ENCODE results near the gene NDUFA8. TPM values are rescaled to one million over a fixed set of nuclear protein-coding genes. Genes with fewer than 3 reads are reported as not detected.
A peak's percentile ranks its signal among the peaks of the same experiment; 100 is the strongest.

Gene NDUFA8
- 100 to 1,000 TPM in 1 of 8 experiments, 10 to 100 TPM in 7; 40.9 to 119 (median 64.1) TPM for total RNA-seq

- Histone ChIP-seq H3K4me1 (replicated peaks in 1 of 2) (peaks cover 0 to 2% of the 10 kb centered on the region in 2 donors), H3K4me3 (peak within 1 kb of the TSS; percentile 62 to 89 (median 75)), H3K27ac (peak within 1 kb of the TSS; percentile 47 to 61)
- 0 to 20% (median 3%) methylated on average over 3 to 30 of the region's 56 CpGs; no CpG with 5 or more reads in 2 of the 10 experiments for WGBS, 10 experiments
- in situ Hi-C loops (cut with MboI; ENCODE audit: low pct_unique_long_range_greater_than_20kb in 2 of 9, low sequenced_read_pairs in 9 of 9, unreplicated experiment in 9 of 9), result no loop called here
- ATAC-seq (replicated peaks in 6 of 8), result peak; percentile 90 to 99 (median 97)
Measured at GRCh38 chr9:122159026-122159924, at the start of gene NDUFA8, which contains the start of gene MORN5. Gene NDUFA8, minus strand, starts transcription at chr9:122159779. Its CDS starts 102 bp downstream, at chr9:122159677. Gene MORN5, plus strand, starts transcription at chr9:122159908. Its CDS starts 65 bp downstream, at chr9:122159973.

GRCh38 chr9:122207096-122207495 lies 47.5 kb upstream of the NDUFA8 start:
- Histone ChIP-seq H3K4me3 (no peak overlapping the region), H3K4me1 (replicated peaks in 1 of 2) (peaks cover 9 to 16% of the 10 kb centered on the region in 2 donors), H3K27ac (no peak overlapping the region)
- ATAC-seq (replicated peaks in 6 of 8), result peak in 5 of 8 experiments; percentile 61 to 92 (median 69)
- in situ Hi-C loops (cut with MboI; ENCODE audit: low pct_unique_long_range_greater_than_20kb in 2 of 9, low sequenced_read_pairs in 9 of 9, unreplicated experiment in 9 of 9), result no loop called here
- 20 to 100% (median 67%) methylated on average over 1 to 6 of the region's 9 CpGs; no CpG with 5 or more reads in 6 of the 10 experiments for WGBS, 10 experiments

DNA sequence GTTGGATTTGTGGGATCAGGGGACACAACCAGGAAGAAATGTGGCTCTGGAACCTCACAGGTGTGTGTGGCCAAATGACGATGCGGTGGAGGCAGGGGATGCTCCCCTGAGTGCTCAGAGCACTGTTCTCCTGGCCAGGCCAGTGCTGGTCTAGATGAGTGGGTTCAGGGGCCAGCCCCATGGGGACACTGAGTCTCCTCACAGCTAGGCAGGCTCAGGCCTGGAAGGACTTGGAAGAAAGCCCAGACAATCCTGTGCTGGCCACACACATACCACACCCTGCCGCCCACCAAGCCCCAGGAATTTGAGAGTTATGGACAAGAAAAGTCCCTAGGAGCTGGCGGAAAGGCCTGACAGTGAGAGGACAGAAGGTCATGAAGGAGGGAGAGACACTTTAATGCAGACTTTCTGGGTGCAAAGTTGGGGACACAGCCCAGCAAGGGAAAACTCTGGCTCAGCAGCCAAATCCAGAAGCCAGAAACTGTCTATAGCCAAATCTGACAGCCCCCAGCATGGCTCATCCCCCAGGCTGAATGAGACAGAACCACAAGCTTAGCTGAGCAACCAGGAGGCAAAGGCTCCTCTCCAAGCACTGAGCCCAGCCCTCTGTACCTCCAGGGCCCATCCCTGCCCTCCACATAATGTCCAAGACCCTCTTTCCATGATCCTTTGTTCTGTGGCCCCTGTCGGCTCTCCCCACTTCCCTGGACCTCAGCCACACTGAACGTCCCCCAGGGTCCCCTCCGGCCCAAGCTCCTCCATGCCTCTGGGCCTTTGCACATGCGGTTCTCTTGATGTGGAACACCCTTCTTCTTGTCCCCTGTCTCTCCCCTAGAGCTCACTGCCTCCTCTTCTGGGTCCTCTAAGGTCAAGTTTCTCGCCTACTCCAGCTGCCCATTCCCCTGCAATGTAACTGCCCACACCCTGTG lies 46.8 kb upstream of the NDUFA8 start:
- 63 to 100% (median 88%) methylated on average over 1 to 5 of the region's 9 CpGs; no CpG with 5 or more reads in 4 of the 10 experiments for WGBS, 10 experiments
- in situ Hi-C loops (cut with MboI; ENCODE audit: low pct_unique_long_range_greater_than_20kb in 2 of 9, low sequenced_read_pairs in 9 of 9, unreplicated experiment in 9 of 9), result no loop called here
- peak in 3 of 8 experiments; percentile 78 to 83 (median 78) for ATAC-seq (replicated peaks in 6 of 8)
- Histone ChIP-seq H3K27ac (no peak overlapping the region), H3K4me3 (no peak overlapping the region), H3K4me1 (replicated peaks in 1 of 2) (peaks cover 9 to 16% of the 10 kb centered on the region in 2 donors)

GRCh38 chr9:122205176-122205575 lies 45.6 kb upstream of the NDUFA8 start:
- in situ Hi-C loops (cut with MboI; ENCODE audit: low pct_unique_long_range_greater_than_20kb in 2 of 9, low sequenced_read_pairs in 9 of 9, unreplicated experiment in 9 of 9), result no loop called here
- Histone ChIP-seq H3K27ac (no peak overlapping the region), H3K4me1 (replicated peaks in 1 of 2) (peaks cover 9 to 16% of the 10 kb centered on the region in 2 donors), H3K4me3 (no peak overlapping the region)
- ATAC-seq (replicated peaks in 6 of 8), result no peak
- 60 to 100% (median 94%) methylated on average over 1 to 5 of the region's 8 CpGs; no CpG with 5 or more reads in 7 of the 10 experiments for WGBS, 10 experiments

DNA sequence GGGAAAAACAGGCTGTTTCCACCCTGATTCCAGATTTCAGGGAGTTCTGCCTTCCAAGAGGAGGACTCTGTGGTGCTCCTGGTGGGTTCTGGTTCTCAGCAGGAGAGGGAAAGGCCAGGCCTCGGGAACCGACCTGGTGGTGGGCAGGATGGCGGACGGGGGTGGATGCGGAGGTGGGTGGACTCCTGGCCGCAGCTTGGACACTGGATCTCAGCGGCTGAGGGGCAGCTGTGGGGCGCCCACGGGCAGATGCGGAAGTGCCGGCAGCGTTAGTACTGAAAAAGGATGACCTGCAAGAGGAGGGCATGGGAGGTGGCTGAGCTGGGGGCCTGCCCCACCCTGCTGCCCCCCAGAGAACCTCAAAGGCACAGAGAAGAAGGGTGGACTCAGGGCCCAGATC lies 44.9 kb upstream of the NDUFA8 start:
- Histone ChIP-seq H3K4me3 (no peak overlapping the region), H3K27ac (no peak overlapping the region), H3K4me1 (replicated peaks in 1 of 2) (peaks cover 9 to 16% of the 10 kb centered on the region in 2 donors)
- WGBS, 10 experiments, result 56 to 100% (median 81%) methylated on average over 1 to 9 of the region's 12 CpGs; no CpG with 5 or more reads in 6 of the 10 experiments
- in situ Hi-C loops (cut with MboI; ENCODE audit: low pct_unique_long_range_greater_than_20kb in 2 of 9, low sequenced_read_pairs in 9 of 9, unreplicated experiment in 9 of 9), result no loop called here
- peak in 1 of 8 experiments; percentile 31 for ATAC-seq (replicated peaks in 6 of 8)

DNA sequence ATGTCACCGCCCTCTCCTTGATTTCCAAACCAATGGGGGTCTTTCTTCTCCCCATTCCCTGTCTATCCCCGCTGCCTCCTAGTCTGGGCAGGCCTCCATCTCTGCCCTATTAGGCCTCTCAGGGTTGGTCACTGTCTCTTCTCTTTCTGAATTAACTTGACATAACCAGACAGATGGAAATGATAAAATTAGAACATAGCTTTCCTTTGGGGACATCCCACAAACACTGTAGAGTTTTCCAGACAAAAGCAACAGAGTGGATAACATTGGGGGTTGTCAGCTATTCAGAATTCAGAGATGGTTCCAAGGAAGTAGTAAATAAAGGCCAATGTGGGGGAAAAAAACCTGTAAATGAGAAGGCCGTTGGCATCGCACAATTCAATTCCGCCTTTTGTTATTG lies 44.5 kb upstream of the NDUFA8 start:
- WGBS, 10 experiments, result 36 to 100% (median 69%) methylated on average over 1 to 5 of the region's 5 CpGs; no CpG with 5 or more reads in 2 of the 10 experiments
- H3K4me1 ChIP-seq (replicated peaks in 1 of 2), result peaks cover 9 to 16% of the 10 kb centered on the region in 2 donors
- no peak overlapping the region for H3K27ac ChIP-seq
- peak in 1 of 8 experiments; percentile 8 for ATAC-seq (replicated peaks in 6 of 8)
- no peak overlapping the region for H3K4me3 ChIP-seq
- in situ Hi-C loops (cut with MboI; ENCODE audit: low pct_unique_long_range_greater_than_20kb in 2 of 9, low sequenced_read_pairs in 9 of 9, unreplicated experiment in 9 of 9), result no loop called here

GRCh38 chr9:122202111-122202510 lies 42.5 kb upstream of the NDUFA8 start:
- H3K4me1 ChIP-seq (replicated peaks in 1 of 2), result peaks cover 10 to 17% of the 10 kb centered on the region in 2 donors
- 40 to 76% (median 73%) methylated on average over 1 to 3 of the region's 3 CpGs; no CpG with 5 or more reads in 7 of the 10 experiments for WGBS, 10 experiments

DNA sequence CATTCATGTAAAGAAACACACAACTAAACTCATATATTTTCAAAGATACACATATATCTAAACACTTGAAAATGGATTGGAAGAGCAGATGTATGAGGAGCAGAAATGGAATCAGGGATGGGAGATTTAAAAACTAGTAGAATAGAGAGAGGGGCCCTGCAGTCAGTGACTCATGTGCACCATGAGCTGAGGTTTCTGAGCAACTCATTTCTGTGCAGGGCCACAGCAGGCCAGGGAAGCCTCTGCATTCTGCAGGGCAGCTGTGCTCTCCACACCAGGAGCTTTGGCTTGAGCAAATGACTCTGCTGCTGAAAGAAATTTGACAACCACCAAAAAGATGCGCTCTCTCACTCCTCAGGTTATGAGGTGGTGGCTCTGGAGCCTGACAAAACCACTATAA lies 42.1 kb upstream of the NDUFA8 start:
- Histone ChIP-seq H3K27ac (no peak overlapping the region), H3K4me3 (no peak overlapping the region), H3K4me1 (replicated peaks in 1 of 2) (peaks cover 10 to 14% of the 10 kb centered on the region in 2 donors)
- ATAC-seq (replicated peaks in 6 of 8), result peak in 1 of 8 experiments; percentile 61
- in situ Hi-C loops (cut with MboI; ENCODE audit: low pct_unique_long_range_greater_than_20kb in 2 of 9, low sequenced_read_pairs in 9 of 9, unreplicated experiment in 9 of 9), result no loop called here
- 83% methylated on average over 1 of the region's 1 CpG; no CpG with 5 or more reads in 9 of the 10 experiments for WGBS, 10 experiments

More at GRCh38 chr9:122202111-122202510, 42.5 kb upstream of the NDUFA8 start:
- Histone ChIP-seq H3K27ac (no peak overlapping the region), H3K4me3 (no peak overlapping the region)
- no peak for ATAC-seq (replicated peaks in 6 of 8)
- in situ Hi-C loops (cut with MboI; ENCODE audit: low pct_unique_long_range_greater_than_20kb in 2 of 9, low sequenced_read_pairs in 9 of 9, unreplicated experiment in 9 of 9), result no loop called here

- H3K4me1 ChIP-seq (replicated peaks in 1 of 2), result peaks cover 10 to 14% of the 10 kb centered on the region in 2 donors
- ATAC-seq (replicated peaks in 6 of 8), result peak in 1 of 8 experiments; percentile 28
- in situ Hi-C loops (cut with MboI; ENCODE audit: low pct_unique_long_range_greater_than_20kb in 2 of 9, low sequenced_read_pairs in 9 of 9, unreplicated experiment in 9 of 9), result no loop called here
- no peak overlapping the region for H3K4me3 ChIP-seq
- WGBS, 10 experiments, result 60 to 100% (median 94%) methylated on average over 1 to 7 of the region's 7 CpGs
- no peak overlapping the region for H3K27ac ChIP-seq
Measured at GRCh38 chr9:122200960-122201595, 41.5 kb upstream of the NDUFA8 start.

GRCh38 chr9:122197882-122198281 lies 38.3 kb upstream of the NDUFA8 start:
- Histone ChIP-seq H3K4me3 (no peak overlapping the region), H3K4me1 (replicated peaks in 1 of 2) (peaks cover 6 to 7% of the 10 kb centered on the region in 2 donors), H3K27ac (no peak overlapping the region)
- in situ Hi-C loops (cut with MboI; ENCODE audit: low pct_unique_long_range_greater_than_20kb in 2 of 9, low sequenced_read_pairs in 9 of 9, unreplicated experiment in 9 of 9), result no loop called here
- 62 to 100% (median 71%) methylated on average over 1 to 2 of the region's 4 CpGs; no CpG with 5 or more reads in 7 of the 10 experiments for WGBS, 10 experiments
- ATAC-seq (replicated peaks in 6 of 8), result no peak

DNA sequence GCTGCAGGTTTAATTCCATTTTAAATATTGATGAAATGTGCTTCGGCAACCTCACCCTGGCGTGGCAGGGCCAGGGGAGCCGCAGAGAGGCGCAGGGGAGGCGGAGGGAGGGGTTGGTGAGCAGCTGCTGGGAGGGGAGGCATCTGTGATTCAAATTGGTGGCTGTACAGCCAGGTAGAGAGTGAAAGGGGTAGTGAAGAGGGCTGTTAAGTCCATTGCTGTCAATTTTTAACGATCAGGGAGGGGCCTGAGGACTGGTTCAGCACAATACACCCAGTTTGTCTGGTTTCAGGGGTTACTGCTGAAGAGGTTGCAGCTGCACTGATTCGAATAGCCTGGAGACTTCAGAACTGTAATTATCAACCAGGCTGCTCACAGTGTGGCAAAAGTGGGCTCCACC lies 37.8 kb upstream of the NDUFA8 start:
- Histone ChIP-seq H3K27ac (no peak overlapping the region), H3K4me3 (no peak overlapping the region), H3K4me1 (replicated peaks in 1 of 2) (peaks cover 6 to 7% of the 10 kb centered on the region in 2 donors)
- WGBS, 10 experiments, result 10 to 20% (median 11%) methylated on average over 1 to 3 of the region's 7 CpGs; no CpG with 5 or more reads in 7 of the 10 experiments
- peak in 7 of 8 experiments; percentile 22 to 55 (median 38) for ATAC-seq (replicated peaks in 6 of 8)
- in situ Hi-C loops (cut with MboI; ENCODE audit: low pct_unique_long_range_greater_than_20kb in 2 of 9, low sequenced_read_pairs in 9 of 9, unreplicated experiment in 9 of 9), result no loop called here

GRCh38 chr9:122195875-122196274 lies 36.3 kb upstream of the NDUFA8 start:
- no peak for ATAC-seq (replicated peaks in 6 of 8)
- Histone ChIP-seq H3K4me3 (no peak overlapping the region), H3K4me1 (replicated peaks in 1 of 2) (peaks cover 6 to 7% of the 10 kb centered on the region in 2 donors), H3K27ac (no peak overlapping the region)
- in situ Hi-C loops (cut with MboI; ENCODE audit: low pct_unique_long_range_greater_than_20kb in 2 of 9, low sequenced_read_pairs in 9 of 9, unreplicated experiment in 9 of 9), result no loop called here
- WGBS, 10 experiments, result 72 to 100% (median 90%) methylated on average over 1 to 4 of the region's 4 CpGs; no CpG with 5 or more reads in 1 of the 10 experiments

All from motor neuron (in vitro differentiated cells).